Measurements from ENCODE around the gene NUP62. TPM values are rescaled to one million over a fixed set of nuclear protein-coding genes. Genes with fewer than 3 reads are reported as not detected.

The NUP62 gene, protein sequence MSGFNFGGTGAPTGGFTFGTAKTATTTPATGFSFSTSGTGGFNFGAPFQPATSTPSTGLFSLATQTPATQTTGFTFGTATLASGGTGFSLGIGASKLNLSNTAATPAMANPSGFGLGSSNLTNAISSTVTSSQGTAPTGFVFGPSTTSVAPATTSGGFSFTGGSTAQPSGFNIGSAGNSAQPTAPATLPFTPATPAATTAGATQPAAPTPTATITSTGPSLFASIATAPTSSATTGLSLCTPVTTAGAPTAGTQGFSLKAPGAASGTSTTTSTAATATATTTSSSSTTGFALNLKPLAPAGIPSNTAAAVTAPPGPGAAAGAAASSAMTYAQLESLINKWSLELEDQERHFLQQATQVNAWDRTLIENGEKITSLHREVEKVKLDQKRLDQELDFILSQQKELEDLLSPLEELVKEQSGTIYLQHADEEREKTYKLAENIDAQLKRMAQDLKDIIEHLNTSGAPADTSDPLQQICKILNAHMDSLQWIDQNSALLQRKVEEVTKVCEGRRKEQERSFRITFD
- total RNA-seq (10 to 100 TPM; 37.4 to 38.5 TPM), polyA plus RNA-seq (10 to 100 TPM; 16.2 to 45.9 TPM)
- long read RNA-seq, donor 1, transcript NUP62-211 (3 exons, 2,053 nt), result minor isoform, 7 of 49 reads
- long read RNA-seq, donor 1, transcript NUP62-202 (2 exons, 3,479 nt), result minor isoform, 10 of 49 reads
- long read RNA-seq, donor 1, transcript NUP62-201 (3 exons, 2,870 nt), result major isoform, 11 of 49 reads
- long read RNA-seq, donor 1, transcript NUP62-208 (2 exons, 3,590 nt), result minor isoform, 9 of 49 reads
- long read RNA-seq, donor 1, partial matches to known transcripts, result 0 of 49 reads
- long read RNA-seq, donor 1, other reads (novel, unspliced or antisense), result 12 of 49 reads
- long read RNA-seq, donor 2, transcript NUP62-202 (2 exons, 3,479 nt), result minor isoform, 5 of 17 reads
- long read RNA-seq, donor 2, transcript NUP62-211 (3 exons, 2,053 nt), result major isoform, 8 of 17 reads
- long read RNA-seq, donor 2, partial matches to known transcripts, result 0 of 17 reads
- long read RNA-seq, donor 2, other reads (novel, unspliced or antisense), result 0 of 17 reads
- long read RNA-seq, donor 3, transcript NUP62-202 (2 exons, 3,479 nt), result major isoform, 5 of 11 reads
- long read RNA-seq, donor 3, partial matches to known transcripts, result 0 of 11 reads
- long read RNA-seq, donor 3, other reads (novel, unspliced or antisense), result 0 of 11 reads
- long read RNA-seq, donor 4, transcript NUP62-202 (2 exons, 3,479 nt), result major isoform, 5 of 18 reads
- long read RNA-seq, donor 4, partial matches to known transcripts, result 0 of 18 reads
- long read RNA-seq, donor 4, other reads (novel, unspliced or antisense), result 0 of 18 reads
- long read RNA-seq, donor 5, transcript NUP62-201 (3 exons, 2,870 nt), result major isoform, 6 of 27 reads
- long read RNA-seq, donor 5, transcript NUP62-202 (2 exons, 3,479 nt), result minor isoform, 5 of 27 reads
- long read RNA-seq, donor 5, partial matches to known transcripts, result 0 of 27 reads
- long read RNA-seq, donor 5, other reads (novel, unspliced or antisense), result 5 of 27 reads

DNA sequence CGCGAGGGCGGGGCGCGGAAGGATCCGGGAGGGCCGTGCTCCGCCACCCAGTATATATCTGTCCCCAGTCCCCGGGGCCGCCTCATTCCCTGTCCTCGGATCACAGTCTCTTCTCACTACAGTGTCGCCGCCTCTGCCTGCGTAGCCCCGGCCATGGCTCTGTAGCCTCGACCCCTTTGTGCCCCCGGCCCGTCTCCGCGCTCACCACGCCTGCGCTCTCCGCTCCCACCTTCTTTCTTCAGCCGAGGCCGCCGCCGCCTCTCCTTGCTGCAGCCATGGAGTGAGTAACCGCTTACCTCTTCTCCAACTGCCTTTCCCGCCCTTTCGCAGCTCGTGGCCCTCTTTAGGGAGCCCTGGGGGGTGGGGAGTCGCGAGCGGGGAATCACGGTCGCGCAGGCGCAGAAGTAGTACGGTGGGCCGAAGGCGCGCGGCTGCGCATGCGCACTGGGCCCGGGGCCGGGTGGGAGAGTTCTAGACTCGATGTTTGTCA is at the start of gene NUP62, which contains the start of gene ATF5:
TSS of gene NUP62 (minus strand) at position 384 of the 490 bp plus-strand sequence. CDS start 19,697 bp downstream, outside the sequence.
TSS of gene ATF5 (plus strand) at position 85 of the 490 bp plus-strand sequence. CDS start 1,646 bp downstream, outside the sequence.
- ATAC-seq (ENCODE audit: insufficient read depth, low FRiP score) (peak; percentile 67), DNase-seq (peak in 2 of 3 donors; percentile 67 to 94)
- Histone ChIP-seq H3K36me3 (ENCODE audit: control insufficient read depth in 4 of 4, insufficient read depth in 4 of 4, low read length in 4 of 4) (peaks cover 0 to 25% (median 14%) of the 10 kb centered on the region in 4 donors), H3K27me3 (ENCODE audit: control insufficient read depth in 3 of 3, insufficient read depth in 3 of 3, low read length in 2 of 3) (no peaks in the 10 kb centered on the region), H3K9me3 (ENCODE audit: control insufficient read depth in 4 of 4, insufficient read depth in 3 of 4, low read length in 3 of 4) (no peaks in the 10 kb centered on the region), H3K9ac (ENCODE audit: insufficient read depth in 1 of 2, low read length in 2 of 2) (peak within 1 kb of the TSS; percentile 33 to 82), H3K27ac (ENCODE audit: low read depth in 1 of 2, low read length in 1 of 2) (peak within 1 kb of the TSS; percentile 88 to 90), H3K4me3 (peak within 1 kb of the TSS; percentile 93), H3K4me1 (ENCODE audit: control insufficient read depth in 5 of 5, insufficient read depth in 5 of 5, low read length in 5 of 5) (peaks cover 0 to 16% (median 11%) of the 10 kb centered on the region in 5 donors)
- 1% methylated on average over 38 to 48 of the region's 48 CpGs for WGBS, 2 donors
- TF ChIP-seq CTCF (IDR thresholded peaks at IDR 0.05; ENCODE audit: control extremely low read depth, extremely low read depth), result no peak

- 89 to 90% methylated on average over 11 of the region's 11 CpGs for WGBS, 2 donors
- Histone ChIP-seq H3K27ac (ENCODE audit: low read depth in 1 of 2, low read length in 1 of 2) (no peak overlapping the region), H3K4me3 (no peak overlapping the region), H3K4me1 (ENCODE audit: control insufficient read depth in 5 of 5, insufficient read depth in 5 of 5, low read length in 5 of 5) (peaks cover 0 to 2% (median 0%) of the 10 kb centered on the region in 5 donors), H3K27me3 (ENCODE audit: control insufficient read depth in 3 of 3, insufficient read depth in 3 of 3, low read length in 2 of 3) (no peaks in the 10 kb centered on the region), H3K36me3 (ENCODE audit: control insufficient read depth in 4 of 4, insufficient read depth in 4 of 4, low read length in 4 of 4) (peaks cover 2 to 34% (median 6%) of the 10 kb centered on the region in 4 donors), H3K9ac (ENCODE audit: insufficient read depth in 1 of 2, low read length in 2 of 2) (no peak overlapping the region), H3K9me3 (ENCODE audit: control insufficient read depth in 4 of 4, insufficient read depth in 3 of 4, low read length in 3 of 4) (no peaks in the 10 kb centered on the region)
- ATAC-seq (ENCODE audit: insufficient read depth, low FRiP score) (no peak), DNase-seq (no peak)
- TF ChIP-seq CTCF (IDR thresholded peaks at IDR 0.05; ENCODE audit: control extremely low read depth, extremely low read depth), result no peak
Observed at GRCh38 chr19:49978324-49978723, 49.0 kb upstream of the NUP62 start.

DNA sequence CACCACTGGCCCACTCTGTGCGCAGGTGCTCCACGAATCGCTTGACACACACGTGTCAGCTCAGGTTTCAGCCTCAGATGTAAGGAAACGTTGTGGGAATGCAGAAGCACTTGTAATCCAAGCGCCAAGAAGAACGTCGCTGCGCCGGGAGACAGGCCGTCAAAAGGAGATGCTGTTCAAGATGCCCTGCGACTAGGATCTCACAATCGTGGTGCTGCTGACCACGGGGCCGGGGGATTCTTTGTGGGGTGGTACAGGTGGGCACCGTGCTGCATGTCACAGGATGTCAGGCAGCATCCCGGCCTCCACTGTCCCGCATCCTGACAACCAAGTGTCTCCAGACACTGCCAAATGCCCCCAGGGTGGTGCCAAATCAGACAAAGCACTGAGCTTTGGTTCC is 48.6 kb upstream of the NUP62 start:
- H3K4me3 ChIP-seq, result no peak overlapping the region
- DNase-seq (no peak), ATAC-seq (ENCODE audit: insufficient read depth, low FRiP score) (no peak)
- H3K9ac ChIP-seq (ENCODE audit: insufficient read depth in 1 of 2, low read length in 2 of 2), result no peak overlapping the region
- H3K27ac ChIP-seq (ENCODE audit: low read depth in 1 of 2, low read length in 1 of 2), result peak overlapping the region in 1 of 2 donors; percentile 42
- H3K27me3 ChIP-seq (ENCODE audit: control insufficient read depth in 3 of 3, insufficient read depth in 3 of 3, low read length in 2 of 3), result no peaks in the 10 kb centered on the region
- peaks cover 2 to 34% (median 6%) of the 10 kb centered on the region in 4 donors for H3K36me3 ChIP-seq (ENCODE audit: control insufficient read depth in 4 of 4, insufficient read depth in 4 of 4, low read length in 4 of 4)
- no peak for TF ChIP-seq CTCF (IDR thresholded peaks at IDR 0.05; ENCODE audit: control extremely low read depth, extremely low read depth)
- H3K9me3 ChIP-seq (ENCODE audit: control insufficient read depth in 4 of 4, insufficient read depth in 3 of 4, low read length in 3 of 4), result no peaks in the 10 kb centered on the region
- 85 to 88% methylated on average over 18 of the region's 18 CpGs for WGBS, 2 donors
- H3K4me1 ChIP-seq (ENCODE audit: control insufficient read depth in 5 of 5, insufficient read depth in 5 of 5, low read length in 5 of 5), result peaks cover 0 to 2% (median 0%) of the 10 kb centered on the region in 5 donors

Measured in lung (tissue), 16 donors.